ENCODE measurements around the gene PTPRC.

The PTPRC gene

DNA sequence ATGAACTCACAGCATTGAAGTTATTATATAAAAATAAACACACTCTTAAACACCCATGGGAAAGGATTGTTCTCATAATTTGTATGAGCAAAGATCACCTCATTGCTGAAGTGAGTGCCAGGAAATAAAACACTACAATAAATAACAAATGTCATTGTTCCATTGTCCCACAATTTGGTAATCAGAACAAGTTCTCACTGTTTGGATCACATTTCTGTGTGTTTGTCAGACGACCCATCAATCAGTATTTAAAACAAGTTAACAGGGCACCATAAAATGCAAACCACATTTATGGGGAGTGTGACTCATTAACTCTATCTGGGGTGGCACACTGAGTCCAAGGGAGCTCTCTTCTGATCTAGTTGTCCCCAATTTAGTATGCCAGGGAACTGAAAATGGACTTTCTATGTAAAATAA is 124.5 kb downstream of the PTPRC start:
- no peak for DNase-seq (ENCODE audit: low spot score)

DNA sequence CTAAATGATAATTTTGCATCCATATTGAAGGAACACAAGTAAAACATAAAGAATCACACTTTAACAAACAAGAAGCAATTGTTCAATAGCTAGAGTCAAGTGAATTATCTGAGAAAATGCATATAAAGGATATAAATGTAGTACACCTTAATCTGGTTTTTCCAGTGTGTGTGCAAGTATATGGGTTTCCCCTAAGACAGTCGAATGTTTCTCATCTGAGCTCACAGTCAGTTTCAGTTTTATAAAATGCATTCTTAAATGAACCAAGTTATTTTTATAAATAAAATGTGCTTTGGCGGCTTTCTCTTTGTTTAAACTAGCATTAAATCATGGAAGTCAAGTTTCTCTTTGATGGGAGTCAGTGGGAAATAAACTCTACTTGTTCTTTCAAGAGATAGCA is 125.9 kb downstream of the PTPRC start:
- no peak for DNase-seq (ENCODE audit: low spot score)

DNA sequence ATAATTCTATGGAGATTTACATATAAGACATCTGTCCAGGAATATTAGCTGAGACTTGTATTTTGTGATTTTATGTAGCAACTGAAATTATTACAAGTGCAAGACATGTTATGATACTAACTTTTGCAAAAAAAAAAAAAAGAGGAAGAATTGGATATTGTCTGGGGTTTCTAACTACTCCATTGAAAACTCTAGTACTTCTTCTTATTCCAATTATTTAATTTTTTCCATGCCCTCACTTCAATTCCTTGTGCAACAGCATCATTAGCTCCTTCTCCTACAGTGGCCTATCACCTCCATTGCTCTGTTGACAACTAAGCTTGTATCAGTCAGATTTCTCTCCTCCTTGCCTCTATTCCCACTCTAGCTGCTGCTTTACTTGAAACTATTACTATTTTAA is 126.6 kb downstream of the PTPRC start:
- no peak for DNase-seq (ENCODE audit: low spot score)

DNA sequence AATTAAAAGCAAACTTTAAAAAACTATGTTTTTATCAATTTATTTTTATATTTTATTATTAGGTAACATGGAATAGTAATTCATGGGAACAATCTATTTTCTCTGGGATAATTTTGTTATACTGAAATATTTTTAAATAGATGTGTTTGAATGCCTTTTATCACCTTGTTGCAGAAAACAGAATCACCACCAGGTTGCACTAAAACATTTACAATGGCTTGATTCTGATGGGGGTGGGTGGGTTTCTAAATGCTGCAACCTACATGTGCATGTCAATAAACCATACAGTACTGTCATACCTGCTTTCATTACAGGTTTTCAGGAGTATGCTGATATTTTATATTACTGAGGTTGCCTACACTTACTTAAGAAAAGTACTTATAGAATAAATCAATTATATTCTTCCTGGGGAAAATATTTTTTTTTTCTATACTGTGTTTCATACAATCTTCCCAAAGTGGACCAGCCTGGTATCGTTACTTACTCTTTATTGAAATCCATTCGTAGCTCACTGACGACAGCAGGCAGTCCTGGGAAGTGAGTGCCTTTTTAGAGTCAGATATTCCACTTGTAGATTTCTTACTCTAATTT is 132.8 kb downstream of the PTPRC start:
- DNase-seq (ENCODE audit: low spot score) = peak; percentile 12

DNA sequence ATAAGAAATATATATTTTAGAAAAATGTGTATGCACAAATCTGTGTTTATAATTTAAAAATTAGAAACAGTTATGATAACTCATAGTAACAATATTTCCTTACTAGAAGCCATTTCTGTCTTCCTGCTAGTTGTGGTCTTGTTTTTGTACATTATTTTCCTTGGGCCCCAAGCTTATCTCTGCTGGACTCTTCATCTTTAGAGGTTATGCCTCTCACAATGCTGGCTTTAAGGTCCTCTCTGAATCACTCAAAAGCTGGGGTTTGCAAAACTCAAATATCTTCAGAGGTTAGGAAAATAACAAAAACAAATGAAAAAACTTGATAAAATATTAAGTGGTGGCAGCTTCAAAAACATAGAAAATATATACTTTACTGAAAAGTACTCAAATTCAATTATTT is 133.8 kb downstream of the PTPRC start:
- DNase-seq (ENCODE audit: low spot score) = no peak

DNA sequence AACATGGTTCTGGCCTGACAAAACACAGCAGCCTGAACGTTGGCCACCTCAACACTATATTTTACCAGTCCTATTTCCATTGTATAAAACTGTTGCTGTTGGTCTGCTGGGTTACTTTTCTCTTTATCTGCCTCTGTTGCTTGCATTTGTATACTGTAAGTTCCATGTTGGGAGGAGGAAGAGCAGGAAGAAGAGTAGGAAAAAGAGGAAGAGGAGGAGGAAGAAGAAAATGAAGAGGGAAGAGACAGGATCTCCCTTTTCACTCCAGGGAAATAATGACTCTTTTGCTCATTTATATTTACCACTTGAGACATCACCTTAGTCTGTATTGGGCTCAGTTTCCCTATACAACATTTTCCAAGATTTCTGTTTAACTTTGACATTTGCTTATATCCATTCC is 134.2 kb downstream of the PTPRC start:
- no peak for DNase-seq (ENCODE audit: low spot score)

DNA sequence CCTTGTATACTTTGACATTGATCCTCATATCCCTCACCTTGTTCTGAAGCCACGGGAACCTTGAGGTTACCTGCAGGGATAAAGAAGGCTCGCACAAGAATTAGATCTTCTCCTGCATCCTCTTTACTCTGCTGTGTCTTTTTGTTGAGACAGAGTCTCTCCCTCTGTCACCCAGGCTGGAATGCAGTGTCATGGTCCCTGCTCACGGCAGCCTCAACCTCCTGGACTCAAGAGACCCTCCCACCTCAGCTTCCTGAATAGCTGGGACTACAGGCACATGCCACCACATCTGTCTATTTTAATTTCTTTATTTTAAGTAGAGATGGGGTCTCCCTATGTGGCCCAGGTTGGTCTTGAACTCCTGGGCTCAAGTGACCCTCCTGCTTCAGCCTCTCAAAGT is 134.7 kb downstream of the PTPRC start:
- no peak for DNase-seq (ENCODE audit: low spot score)

DNA sequence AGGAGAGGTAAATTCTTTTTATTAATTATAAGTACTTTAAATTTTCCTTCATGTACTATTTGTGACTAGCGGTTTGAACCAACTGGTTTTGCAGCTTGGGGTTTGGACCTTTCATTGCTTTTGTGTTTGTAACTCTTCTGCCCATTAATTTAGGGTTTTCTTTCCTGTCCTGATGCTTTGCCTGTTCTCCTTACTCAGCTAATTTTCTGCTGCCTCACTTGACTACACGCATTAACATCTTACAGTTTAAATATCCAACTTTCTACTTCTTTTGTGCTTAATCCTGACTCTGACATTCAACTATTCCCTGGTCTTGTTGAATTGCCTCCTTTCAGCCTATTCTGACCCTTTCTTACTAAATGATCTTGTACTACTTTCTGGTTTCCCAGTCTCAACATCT is 135.6 kb downstream of the PTPRC start:
- no peak for DNase-seq (ENCODE audit: low spot score)

DNA sequence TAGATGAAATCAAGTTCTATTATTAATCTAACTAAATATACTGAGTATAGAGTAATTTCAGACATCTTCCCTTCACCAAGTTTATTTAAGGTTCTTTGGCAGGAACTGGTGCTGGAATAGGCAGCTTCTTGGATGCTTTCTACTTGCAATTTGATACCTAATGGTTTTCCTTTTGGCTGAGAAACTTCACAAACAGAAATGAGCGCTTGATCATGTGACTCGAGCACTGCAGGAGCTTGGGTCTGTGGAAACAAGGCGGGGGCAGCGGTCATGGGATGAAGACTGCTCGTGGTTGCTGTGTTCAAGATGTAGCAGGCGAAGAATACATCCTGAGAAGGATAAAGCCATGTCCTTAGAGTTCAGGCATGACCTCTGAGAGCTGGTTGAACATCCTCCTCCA is 136.8 kb downstream of the PTPRC start:
- no peak for DNase-seq (ENCODE audit: low spot score)

DNA sequence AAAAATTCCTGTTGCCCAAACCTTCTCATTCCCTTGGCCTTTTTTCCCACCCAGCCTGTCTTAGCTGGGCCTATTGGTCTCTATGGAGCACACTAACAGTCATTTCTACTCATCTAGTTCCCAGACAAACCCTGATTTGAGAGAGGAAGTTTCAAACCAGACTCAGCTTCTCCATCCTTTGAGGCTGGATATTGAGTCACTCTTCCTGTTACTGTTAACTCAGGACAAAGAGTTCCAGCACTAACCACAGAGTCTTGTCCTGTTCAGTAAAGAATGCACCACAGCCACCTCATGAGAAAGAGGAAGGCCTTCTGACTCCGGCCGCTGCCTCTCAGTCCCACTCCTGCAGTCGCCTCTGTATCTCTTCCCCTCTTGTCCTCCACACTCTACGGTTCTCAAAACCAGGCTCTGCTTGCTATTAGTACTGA is 137.8 kb downstream of the PTPRC start:
- no peak for DNase-seq (ENCODE audit: low spot score)

DNA sequence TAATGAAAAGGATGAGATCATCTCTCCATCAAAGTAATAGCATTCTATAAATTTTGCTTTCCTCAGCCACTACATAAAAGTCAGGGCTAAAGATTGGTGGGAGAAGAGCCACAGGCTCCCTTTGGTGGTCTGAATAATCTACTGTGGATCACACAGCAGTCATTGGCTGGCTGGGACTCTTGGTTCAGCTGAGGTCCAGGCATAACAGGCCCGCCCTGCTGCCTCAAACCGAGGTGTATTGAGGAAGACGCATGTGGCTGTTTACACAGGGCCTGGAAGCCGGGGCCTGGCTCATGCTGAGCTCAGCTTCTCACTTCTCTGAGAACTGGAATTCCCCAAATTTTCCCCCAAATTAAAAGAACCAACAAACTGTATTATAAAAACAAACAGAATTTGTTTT is 139.2 kb downstream of the PTPRC start:
- no peak for DNase-seq (ENCODE audit: low spot score)

DNA sequence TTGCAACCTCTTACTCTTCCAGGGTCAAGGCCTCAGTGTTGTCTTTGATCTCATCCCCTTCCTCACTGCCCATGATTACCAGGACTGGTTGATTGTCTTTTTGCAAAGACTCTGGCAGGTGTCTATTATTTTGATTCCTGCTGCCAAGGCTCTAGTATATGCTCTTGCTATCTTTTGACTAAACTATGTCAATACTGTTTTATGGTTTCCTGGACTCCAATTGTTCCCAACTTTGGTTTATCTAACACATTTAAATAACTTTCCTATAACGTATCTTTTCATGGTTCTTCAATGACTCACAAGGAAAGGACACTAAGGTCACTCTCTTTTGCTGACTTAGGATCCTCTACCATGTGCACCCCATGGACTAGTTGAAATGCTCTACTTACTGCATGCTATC is 141.5 kb downstream of the PTPRC start:
- no peak for DNase-seq (ENCODE audit: low spot score)

DNA sequence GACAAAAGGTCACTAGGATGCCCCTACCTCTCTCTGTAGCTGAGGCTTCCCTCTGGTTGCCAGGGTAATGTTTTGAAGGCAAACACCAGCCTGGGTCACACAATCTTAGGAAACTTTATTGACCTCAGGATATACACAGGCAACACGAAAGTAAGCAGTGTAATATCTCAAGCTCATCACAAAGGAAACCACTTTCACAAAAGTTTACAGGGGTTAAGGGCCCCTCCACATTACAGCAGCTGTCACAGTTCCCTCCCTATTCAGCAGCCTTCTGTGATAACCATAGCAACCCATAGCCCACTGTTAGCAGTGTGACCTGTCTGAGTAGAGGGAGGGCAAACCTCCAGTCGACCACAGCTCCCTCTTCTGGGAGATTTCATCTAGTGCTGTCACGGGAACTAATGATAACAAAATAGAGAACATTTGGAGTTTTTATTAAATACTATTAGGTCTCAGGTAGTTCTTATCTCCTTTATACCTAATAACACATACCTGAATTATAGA is 149.8 kb downstream of the PTPRC start:
- DNase-seq (ENCODE audit: low spot score) = peak; percentile 5

DNA sequence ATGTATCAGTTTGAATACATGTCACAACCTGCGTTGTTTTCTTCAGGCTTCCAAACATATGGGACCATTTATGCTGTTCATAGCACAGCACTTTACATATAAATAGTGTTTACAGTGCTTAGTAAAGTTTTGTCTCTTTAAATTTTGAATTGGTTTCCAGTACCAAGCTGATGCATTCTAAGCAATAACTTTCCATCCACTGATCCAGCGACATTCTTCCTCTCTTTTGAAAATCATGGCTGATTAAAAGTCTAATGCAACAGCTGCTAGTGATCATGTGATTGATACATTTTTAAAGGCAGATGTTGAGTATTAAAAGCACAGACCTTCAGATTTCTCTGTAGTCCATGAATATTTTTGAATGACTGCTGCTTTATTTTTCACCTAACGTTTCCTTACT is 154.9 kb downstream of the PTPRC start:
- DNase-seq (ENCODE audit: low spot score) = no peak

DNA sequence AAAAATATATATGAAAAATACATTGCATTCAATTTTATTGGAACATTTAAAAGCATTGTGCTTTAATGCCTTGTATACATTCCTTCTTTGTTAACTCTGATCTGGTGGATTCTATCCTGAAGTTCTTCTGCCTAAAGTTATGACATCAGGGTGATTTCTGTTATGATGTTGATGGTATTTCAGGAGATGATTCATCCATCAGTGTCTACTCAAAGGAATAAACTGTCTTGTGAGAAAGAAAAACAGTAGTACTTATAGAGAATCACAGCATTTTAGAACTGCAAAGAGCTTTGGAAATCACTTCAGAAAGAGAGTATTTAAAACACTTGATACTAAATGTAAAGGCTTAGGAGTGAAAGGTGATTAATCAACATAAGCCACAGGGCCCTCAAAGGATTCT is 155.7 kb downstream of the PTPRC start:
- no peak for DNase-seq (ENCODE audit: low spot score)

DNA sequence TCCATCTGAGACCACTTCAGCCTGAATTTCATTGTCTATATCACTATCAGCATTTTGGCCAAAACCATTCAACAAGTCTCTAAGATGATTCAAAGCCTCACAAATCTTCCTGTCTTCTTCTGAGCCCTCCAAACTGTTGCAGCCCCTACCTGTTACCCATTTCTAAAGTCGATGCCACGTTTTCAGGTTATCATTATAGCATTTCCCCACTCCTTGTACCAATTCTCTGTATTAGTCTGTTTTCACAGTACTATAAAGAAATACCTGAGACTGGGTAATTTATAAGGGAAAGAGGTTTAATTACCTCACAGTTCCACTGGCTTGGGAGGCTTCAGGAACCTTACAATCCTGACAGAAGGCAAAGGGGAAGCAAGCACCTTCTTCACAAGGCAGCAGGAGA is 158.8 kb downstream of the PTPRC start:
- no peak for DNase-seq (ENCODE audit: low spot score)

DNA sequence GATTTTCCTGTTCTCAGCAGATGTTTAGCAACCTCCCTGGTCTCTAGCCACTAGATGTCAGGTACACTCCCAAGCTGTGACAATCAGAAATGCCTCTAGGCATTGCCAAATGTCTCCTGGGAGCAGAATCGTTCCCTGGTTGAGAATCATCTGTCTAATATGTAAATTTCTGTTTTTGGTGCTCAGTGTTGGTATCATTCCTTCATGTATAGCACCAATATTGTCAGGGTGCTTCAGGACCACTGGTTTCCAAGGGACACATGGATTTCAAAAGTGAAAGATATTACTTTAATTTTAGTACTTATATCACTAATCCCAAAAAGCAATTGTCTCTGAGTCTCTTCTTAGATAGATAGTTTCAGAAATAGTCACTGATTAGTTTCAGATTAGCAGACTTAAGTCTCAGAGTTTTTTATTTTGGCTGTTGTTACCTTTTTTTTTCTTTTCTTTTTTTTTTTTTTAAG is 160.1 kb downstream of the PTPRC start:
- DNase-seq (ENCODE audit: low spot score) = no peak

DNA sequence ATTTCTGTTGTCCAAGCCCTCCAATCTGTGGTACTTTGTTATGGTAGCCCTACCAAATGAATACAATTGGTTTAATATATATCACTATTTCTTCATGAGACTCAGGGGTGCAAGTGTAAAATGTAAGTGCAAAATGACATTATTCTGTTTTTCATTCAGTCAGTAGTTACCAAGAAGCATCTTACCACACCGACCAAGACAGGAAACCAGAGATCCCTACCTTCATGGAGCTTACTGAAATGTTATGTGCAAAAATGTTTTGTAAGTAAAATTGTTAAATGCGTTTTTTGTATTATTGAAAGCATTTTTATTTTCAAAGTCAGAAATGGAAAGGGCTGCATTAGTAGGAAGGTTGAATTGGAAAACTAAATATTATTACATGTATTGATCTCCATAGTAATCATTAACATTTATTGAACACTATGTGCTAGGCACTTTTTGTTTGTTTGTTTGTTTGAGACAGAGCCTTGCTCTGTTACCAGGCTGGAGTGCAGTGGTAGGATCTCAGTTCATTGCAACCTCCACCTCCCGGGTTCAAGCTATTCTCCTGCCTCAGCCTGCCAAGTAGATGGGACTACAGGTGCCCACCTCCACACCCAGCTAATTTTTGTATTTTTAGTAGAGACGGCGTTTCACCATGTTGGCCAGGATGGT is 166.8 kb downstream of the PTPRC start:
- DNase-seq (ENCODE audit: low spot score) = no peak

DNA sequence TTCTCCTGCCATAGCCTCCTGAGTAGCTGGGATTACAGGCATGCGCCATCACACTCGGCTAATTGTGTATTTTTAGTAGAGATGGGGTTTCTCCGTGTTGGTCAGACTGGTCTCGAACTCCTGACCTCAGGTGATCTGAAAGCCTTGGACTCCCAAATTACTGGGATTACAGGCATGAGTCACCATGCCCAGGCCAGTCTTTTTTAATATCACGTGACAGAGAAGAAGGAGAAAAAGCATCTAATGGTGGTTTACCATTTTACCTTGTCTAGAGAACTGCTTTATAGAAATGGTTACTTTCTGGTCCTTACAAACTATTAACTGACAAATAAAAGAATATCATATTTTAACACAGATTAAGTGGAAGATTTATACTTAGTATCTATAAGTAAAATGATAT is 168.0 kb downstream of the PTPRC start:
- no peak for DNase-seq (ENCODE audit: low spot score)
